Mesothelial cell of epicardium (in vitro differentiated cells): ENCODE results near the gene HSD11B1L. TPM values are rescaled to one million over a fixed set of nuclear protein-coding genes. Genes with fewer than 3 reads are reported as not detected.
"Not testable (repeated sequence)": the region's sequence is repeated elsewhere in the genome, so short reads cannot be mapped to it uniquely, and the experiment has no call there.

ENCODE experiments used
- DNase-seq, 2 experiments: peaks; one replicate each; pipeline ENCODE4 v3.0.0; 2021; ENCODE audit warnings: low spot score in 2 of 2; ENCODE audit not compliant: unreplicated experiment in 2 of 2
- H3K27ac Mint-ChIP-seq: 2 replicates; pipeline ENCODE4 v1.8.0; 2021; ENCODE audit warnings: mixed read lengths
- H3K27me3 Mint-ChIP-seq: 2 replicates; pipeline ENCODE4 v1.8.0; 2021; ENCODE audit warnings: low read depth, mixed read lengths
- H3K36me3 Mint-ChIP-seq: 2 replicates; pipeline ENCODE4 v1.8.0; 2021; ENCODE audit warnings: mixed read lengths
- H3K4me1 Mint-ChIP-seq: 2 replicates; pipeline ENCODE4 v1.8.0; 2021; ENCODE audit warnings: mixed read lengths
- H3K4me3 Mint-ChIP-seq: 2 replicates; pipeline ENCODE4 v1.8.0; 2021; ENCODE audit warnings: mild to moderate bottlenecking, moderate library complexity, mixed read lengths
- H3K9me3 Mint-ChIP-seq: 2 replicates; pipeline ENCODE4 v1.8.0; 2021; ENCODE audit warnings: mixed read lengths
- total RNA-seq: library from RNA; stranded (reverse); gene quantifications from 3 replicates; pipeline ENCODE4 v1.2.1, GENCODE V29; 2021
- TF ChIP-seq, protein P1 (sequence below): fragments of 200-600 bp; sonication (generic); IDR thresholded peaks from one replicate; pipeline ENCODE4 v1.5.0; 2021; ENCODE audit warnings: antibody characterized with exemption; ENCODE audit not compliant: unreplicated experiment

The HSD11B1L gene
- total RNA-seq, 1 donor from 2014 or later = 16.0 TPM

- Mint-ChIP-seq H3K4me3 (peak overlapping the region; percentile 88), H3K9me3 (no peaks in the 10 kb centered on the region), H3K36me3 (peaks cover 9% of the 10 kb centered on the region), H3K27ac (peak overlapping the region; percentile 95), H3K27me3 (no peaks in the 10 kb centered on the region), H3K4me1 (peaks cover 15% of the 10 kb centered on the region)
- no peak for DNase-seq
- TF ChIP-seq, protein P1, sequence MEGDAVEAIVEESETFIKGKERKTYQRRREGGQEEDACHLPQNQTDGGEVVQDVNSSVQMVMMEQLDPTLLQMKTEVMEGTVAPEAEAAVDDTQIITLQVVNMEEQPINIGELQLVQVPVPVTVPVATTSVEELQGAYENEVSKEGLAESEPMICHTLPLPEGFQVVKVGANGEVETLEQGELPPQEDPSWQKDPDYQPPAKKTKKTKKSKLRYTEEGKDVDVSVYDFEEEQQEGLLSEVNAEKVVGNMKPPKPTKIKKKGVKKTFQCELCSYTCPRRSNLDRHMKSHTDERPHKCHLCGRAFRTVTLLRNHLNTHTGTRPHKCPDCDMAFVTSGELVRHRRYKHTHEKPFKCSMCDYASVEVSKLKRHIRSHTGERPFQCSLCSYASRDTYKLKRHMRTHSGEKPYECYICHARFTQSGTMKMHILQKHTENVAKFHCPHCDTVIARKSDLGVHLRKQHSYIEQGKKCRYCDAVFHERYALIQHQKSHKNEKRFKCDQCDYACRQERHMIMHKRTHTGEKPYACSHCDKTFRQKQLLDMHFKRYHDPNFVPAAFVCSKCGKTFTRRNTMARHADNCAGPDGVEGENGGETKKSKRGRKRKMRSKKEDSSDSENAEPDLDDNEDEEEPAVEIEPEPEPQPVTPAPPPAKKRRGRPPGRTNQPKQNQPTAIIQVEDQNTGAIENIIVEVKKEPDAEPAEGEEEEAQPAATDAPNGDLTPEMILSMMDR = no peak
These were observed 37.9 kb downstream of the HSD11B1L start for GRCh38 chr19:5718579-5719273.

DNA sequence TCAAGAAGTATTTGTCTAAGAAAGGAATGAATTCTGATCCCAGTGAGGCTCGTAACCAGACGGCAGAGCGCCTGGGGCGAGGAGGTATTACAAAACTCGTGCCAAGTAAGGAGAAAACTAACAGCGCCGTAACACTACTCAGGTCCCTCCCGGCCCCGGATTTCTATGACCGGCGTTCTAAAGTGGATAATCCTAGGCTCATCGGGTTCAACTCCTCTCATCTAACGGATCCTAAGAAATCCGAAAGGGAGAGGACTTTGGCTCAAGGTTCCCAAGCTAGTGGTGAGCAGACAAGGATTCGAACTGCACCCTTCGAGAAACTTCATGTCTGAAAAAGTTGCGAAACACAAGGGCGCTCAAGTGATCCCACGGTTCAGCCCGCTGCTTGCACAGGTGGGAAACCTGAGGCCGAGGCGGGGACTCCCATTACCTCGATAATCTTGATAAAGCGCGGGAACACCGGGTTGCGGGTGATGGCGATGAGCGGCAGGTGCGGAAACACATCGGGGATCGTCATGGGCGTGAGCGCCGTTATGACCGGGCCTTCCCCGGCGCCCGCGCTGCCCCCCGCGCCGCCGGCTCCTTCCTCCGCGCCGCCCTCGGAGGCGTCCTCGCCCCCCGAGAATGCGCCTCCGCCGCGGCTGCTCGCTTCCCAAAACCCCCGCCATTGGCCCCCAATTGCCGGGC, 38.6 kb downstream of the HSD11B1L start:
- Mint-ChIP-seq H3K27ac (peak overlapping the region; percentile 98), H3K9me3 (no peaks in the 10 kb centered on the region), H3K27me3 (no peaks in the 10 kb centered on the region), H3K4me3 (peak overlapping the region; percentile 88), H3K4me1 (peaks cover 15% of the 10 kb centered on the region), H3K36me3 (peaks cover 5% of the 10 kb centered on the region)
- TF ChIP-seq, protein P1 = no peak
- no peak for DNase-seq

DNA sequence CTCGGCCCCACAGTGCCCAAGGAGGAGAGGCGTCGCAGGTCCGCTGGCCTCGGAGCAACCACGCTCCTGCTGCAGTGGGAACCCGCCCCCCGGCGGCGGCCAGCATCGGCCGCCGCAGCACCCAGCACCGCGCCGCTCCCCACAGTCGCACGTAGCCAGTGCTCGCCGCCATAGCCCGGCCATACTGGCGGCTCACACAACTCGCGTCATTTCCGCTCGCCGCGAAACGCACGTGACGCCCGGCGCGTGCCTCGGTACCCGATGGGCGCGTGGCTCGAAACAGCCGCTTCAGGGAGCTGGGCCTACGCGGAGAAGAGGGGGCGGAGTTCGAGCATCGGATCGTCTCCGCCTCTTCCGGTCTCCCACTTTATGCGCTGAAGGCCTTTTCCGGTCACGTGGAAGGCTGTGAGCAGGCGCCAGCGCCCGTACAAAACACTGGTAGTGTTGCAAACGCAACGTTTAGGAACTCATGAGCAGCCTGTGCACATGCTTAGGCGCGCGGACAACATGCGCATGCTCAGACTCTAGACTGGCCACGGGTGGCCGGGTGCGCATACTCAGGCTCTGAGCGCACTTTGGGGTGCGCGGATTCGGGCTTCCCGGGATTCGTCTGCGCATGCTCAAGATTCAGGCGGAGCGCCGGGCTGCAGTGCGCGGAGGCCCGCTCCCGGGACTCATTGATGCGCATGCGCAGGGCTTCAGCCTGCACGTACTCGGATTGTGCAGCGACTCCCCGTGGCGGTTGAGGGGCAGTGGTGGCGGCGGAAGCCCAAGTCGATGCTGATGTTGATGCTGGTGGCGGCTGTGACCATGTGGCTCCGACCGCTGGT, 39.3 kb downstream of the HSD11B1L start, which contains the start of the genes CATSPERD and LONP1:
Gene CATSPERD (plus strand): TSS at position 677 of the 830 bp plus-strand sequence. CDS start 101 bp downstream, at position 778.
Gene LONP1 (minus strand): TSS at position 186 of the 830 bp plus-strand sequence. CDS start 14 bp downstream, at position 172.
- TF ChIP-seq, protein P1 = peak; percentile 77
- peak; percentile 98 for DNase-seq
- H3K4me1 Mint-ChIP-seq = peaks cover 15% of the 10 kb centered on the region
- H3K27ac Mint-ChIP-seq = peak within 1 kb of the TSS; percentile 98
- no peaks in the 10 kb centered on the region for H3K9me3 Mint-ChIP-seq
- peak within 1 kb of the TSS; percentile 88 for H3K4me3 Mint-ChIP-seq
- peaks cover 3% of the 10 kb centered on the region for H3K27me3 Mint-ChIP-seq
- H3K36me3 Mint-ChIP-seq = peaks cover 5% of the 10 kb centered on the region

- no peak overlapping the region for H3K4me3 Mint-ChIP-seq
- H3K4me1 Mint-ChIP-seq = no peaks in the 10 kb centered on the region
- no peaks in the 10 kb centered on the region for H3K9me3 Mint-ChIP-seq
- no peaks in the 10 kb centered on the region for H3K36me3 Mint-ChIP-seq
- no peak overlapping the region for H3K27ac Mint-ChIP-seq
- TF ChIP-seq, protein P1 = no peak
- DNase-seq = no peak
- H3K27me3 Mint-ChIP-seq = peaks cover 7% of the 10 kb centered on the region
These were observed 46.7 kb downstream of the HSD11B1L start for GRCh38 chr19:5727453-5728050.

DNA sequence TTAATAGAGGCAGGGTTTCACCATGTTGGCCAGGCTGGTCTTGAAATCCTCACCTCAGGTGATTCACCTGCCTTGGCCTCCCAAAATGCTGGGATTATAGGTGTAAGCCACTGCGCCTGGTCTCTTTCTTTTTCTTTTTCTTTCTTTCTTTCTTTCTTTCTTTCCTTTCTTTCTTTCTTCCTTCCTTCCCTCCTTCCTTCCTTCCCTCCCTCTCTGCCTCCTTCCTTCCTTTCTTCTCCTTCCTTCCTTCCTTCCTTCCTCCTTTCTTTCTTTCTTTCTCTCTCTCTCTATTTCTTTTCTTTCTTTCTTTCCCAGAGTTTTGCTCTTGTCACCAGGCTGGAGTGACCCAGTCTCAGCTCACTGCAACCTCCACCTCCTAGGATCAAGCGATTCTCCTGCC, 52.3 kb downstream of the HSD11B1L start:
- H3K27ac Mint-ChIP-seq, H3K4me1 Mint-ChIP-seq, H3K4me3 Mint-ChIP-seq, DNase-seq, H3K27me3 Mint-ChIP-seq, H3K36me3 Mint-ChIP-seq, H3K9me3 Mint-ChIP-seq: not testable (repeated sequence)

Other genes starting within 250 kb of the HSD11B1L start
- not detected in 3 replicates for gene ZNRF4, start 225.6 kb upstream of the HSD11B1L start, total RNA-seq
- 2.5 to 4.3 TPM (median 2.5 TPM) in 3 replicates for gene TINCR, start 113.1 kb upstream of the HSD11B1L start, total RNA-seq
- 70.5 to 80.3 TPM (median 78.4 TPM) in 3 replicates for gene SAFB2, start 58.3 kb upstream of the HSD11B1L start, total RNA-seq
- 139 to 147 TPM (median 142 TPM) in 3 replicates for gene SAFB, start 57.9 kb upstream of the HSD11B1L start, total RNA-seq
- 30.0 to 32.3 TPM (median 30.7 TPM) in 3 replicates for gene MICOS13, start 511 bp upstream of the HSD11B1L start, total RNA-seq
- 947 to 1,016 TPM (median 998 TPM) in 3 replicates for gene RPL36, start 9.3 kb downstream of the HSD11B1L start, total RNA-seq
- 63.4 to 69.8 TPM (median 69.6 TPM) in 3 replicates for gene LONP1, start 39.1 kb downstream of the HSD11B1L start, total RNA-seq
- not detected in 3 replicates for gene CATSPERD, start 39.6 kb downstream of the HSD11B1L start, total RNA-seq
- gene PRR22, start 103.7 kb downstream of the HSD11B1L start, total RNA-seq = 5.4 to 6.0 TPM (median 5.9 TPM) in 3 replicates
- 54.0 to 61.1 TPM (median 56.9 TPM) in 3 replicates for gene DUS3L, start 110.1 kb downstream of the HSD11B1L start, total RNA-seq
- gene NRTN, start 124.0 kb downstream of the HSD11B1L start, total RNA-seq = 1.7 to 2.8 TPM (median 2.4 TPM) in 3 replicates
- 0.32 TPM in 1 of 3 replicates, not detected in the others for gene FUT6, start 158.7 kb downstream of the HSD11B1L start, total RNA-seq
- gene FUT3, start 170.4 kb downstream of the HSD11B1L start, total RNA-seq = 0.49 to 1.1 TPM (median 0.90 TPM) in 3 replicates
- 0.47 to 0.79 TPM (median 0.73 TPM) in 3 replicates for gene FUT5, start 189.5 kb downstream of the HSD11B1L start, total RNA-seq
- 229 to 235 TPM (median 233 TPM) in 3 replicates for gene NDUFA11, start 222.8 kb downstream of the HSD11B1L start, total RNA-seq
- 11.0 to 12.3 TPM (median 11.0 TPM) in 3 replicates for gene VMAC, start 223.8 kb downstream of the HSD11B1L start, total RNA-seq
- 16.2 to 17.2 TPM (median 16.7 TPM) in 3 replicates for gene CAPS, start 233.2 kb downstream of the HSD11B1L start, total RNA-seq